Common myeloid progenitor, CD34-positive (primary cell): ENCODE data around the gene SLC29A3.

Experiments used
- CTCF ChIA-PET: fragments of 350-600 bp; sonication (Branson Sonifier 250); formaldehyde crosslinking; loops from one replicate; lab custom pipeline; 2021; ENCODE audit warnings: antibody characterized with exemption; lab: Charles Lee
- POLR2A ChIA-PET: fragments of 350-600 bp; sonication (Branson Sonifier 250); formaldehyde crosslinking; loops from one replicate; lab custom pipeline; 2021; ENCODE audit warnings: antibody characterized with exemption; lab: Charles Lee
- DNase-seq, 3 donors: peaks; one replicate each; pipeline versions ENCODE4 v3.0.0 to v3.0.0-alpha.2; 2013
- H3K27ac ChIP-seq, 2 experiments: 1 replicate in 1 of 2; 2 replicates in 1 of 2; pipeline ENCODE4 v1.7.0; 2013; ENCODE audit warnings: inconsistent platforms in 2 of 2, low read length in 2 of 2, mild to moderate bottlenecking in 2 of 2, low read depth in 1 of 2, moderate library complexity in 1 of 2; ENCODE audit not compliant: severe bottlenecking in 2 of 2, insufficient read depth in 1 of 2, poor library complexity in 1 of 2
- H3K27me3 ChIP-seq, 5 experiments: replicated peaks in 2 of 5; 1 replicate in 3 of 5; 2 replicates in 2 of 5; pipeline versions ENCODE4 v1.6.1 to v1.7.0; 2013; ENCODE audit warnings: low read length in 4 of 5, mild to moderate bottlenecking in 2 of 5, moderate library complexity in 2 of 5, inconsistent platforms in 1 of 5; ENCODE audit not compliant: insufficient read depth in 5 of 5, control insufficient read depth in 4 of 5
- H3K36me3 ChIP-seq, 4 experiments: 1 replicate in 2 of 4; 2 replicates in 2 of 4; pipeline versions ENCODE4 v1.6.1 to v1.7.0; 2013; ENCODE audit warnings: low read length in 3 of 4, control low read depth in 1 of 4, mild to moderate bottlenecking in 1 of 4; ENCODE audit not compliant: control insufficient read depth in 4 of 4, insufficient read depth in 4 of 4
- H3K4me1 ChIP-seq, 4 experiments: 1 replicate in 3 of 4; 2 replicates in 1 of 4; pipeline versions ENCODE4 v1.6.1 to v1.7.1; 2013; ENCODE audit warnings: low read length in 3 of 4, mild to moderate bottlenecking in 3 of 4, control low read depth in 1 of 4, inconsistent platforms in 1 of 4, moderate library complexity in 1 of 4; ENCODE audit not compliant: control insufficient read depth in 4 of 4, insufficient read depth in 4 of 4; ENCODE audit errors: control extremely low read depth in 1 of 4
- H3K4me3 ChIP-seq, 7 experiments: 1 replicate in 4 of 7; 2 replicates in 3 of 7; pipeline versions ENCODE4 v1.5.1 to v1.7.0; 2013; ENCODE audit warnings: mild to moderate bottlenecking in 7 of 7, low read length in 6 of 7, moderate library complexity in 6 of 7, inconsistent platforms in 2 of 7, low read depth in 2 of 7, control low read depth in 1 of 7; ENCODE audit not compliant: insufficient read depth in 4 of 7, control insufficient read depth in 1 of 7; ENCODE audit errors: extremely low read depth in 1 of 7
- H3K9me3 ChIP-seq, 5 experiments: 1 replicate in 4 of 5; 2 replicates in 1 of 5; pipeline versions ENCODE4 v1.6.1 to v1.7.1; 2013; ENCODE audit warnings: low read length in 4 of 5, mild to moderate bottlenecking in 2 of 5, inconsistent platforms in 1 of 5, low read depth in 1 of 5, moderate library complexity in 1 of 5; ENCODE audit not compliant: control insufficient read depth in 4 of 5, insufficient read depth in 2 of 5; ENCODE audit errors: control extremely low read depth in 1 of 5
- WGBS: methylation state at CpG from one replicate; pipeline ENCODE4 v1.1.5; 2013; ENCODE audit not compliant: insufficient coverage; 5-methylcytosine and 5-hydroxymethylcytosine counted together

The SLC29A3 gene

DNA sequence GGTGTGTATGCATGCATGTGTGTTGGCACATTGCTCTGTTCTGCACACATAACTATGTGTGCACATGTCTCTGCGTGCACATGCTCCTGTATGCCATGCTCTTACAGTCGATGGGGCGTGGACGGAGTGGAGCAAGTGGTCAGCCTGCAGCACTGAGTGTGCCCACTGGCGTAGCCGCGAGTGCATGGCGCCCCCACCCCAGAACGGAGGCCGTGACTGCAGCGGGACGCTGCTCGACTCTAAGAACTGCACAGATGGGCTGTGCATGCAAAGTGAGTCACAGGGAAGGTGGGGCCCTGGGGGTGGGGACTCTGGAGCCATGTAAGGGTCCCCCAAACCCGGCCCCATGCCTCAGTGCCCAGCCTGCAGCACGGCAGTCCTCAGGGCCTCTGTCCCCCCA lies 30.6 kb upstream of the SLC29A3 start:
- 94% methylated on average over 15 of the region's 15 CpGs for WGBS
- no peak overlapping the region for H3K4me3 ChIP-seq
- ChIA-PET POLR2A (no interaction called here), CTCF (interaction anchor here (0.7 to 8.4 kb wide), 5 partner anchors 15 to 386 kb away, joined by 3 to 78 read pairs (median 5); no protein-coding TSS in a partner anchor)
- H3K36me3 ChIP-seq: no peaks in the 10 kb centered on the region
- DNase-seq: no peak
- no peaks in the 10 kb centered on the region for H3K9me3 ChIP-seq
- H3K27me3 ChIP-seq: no peaks in the 10 kb centered on the region
- no peak overlapping the region for H3K27ac ChIP-seq
- peaks cover 0 to 23% (median 20%) of the 10 kb centered on the region in 4 experiments for H3K4me1 ChIP-seq

GRCh38 chr10:71289421-71290130 lies 29.5 kb upstream of the SLC29A3 start:
- POLR2A ChIA-PET: interaction anchor here (0.6 to 0.9 kb wide), 3 partner anchors 10 to 126 kb away, joined by 3 to 4 read pairs (median 3); no protein-coding TSS in a partner anchor
- H3K9me3 ChIP-seq: no peaks in the 10 kb centered on the region
- peaks cover 0 to 23% (median 20%) of the 10 kb centered on the region in 4 experiments for H3K4me1 ChIP-seq
- WGBS: 18% methylated on average over 6 of the region's 12 CpGs
- no peak overlapping the region for H3K27ac ChIP-seq
- DNase-seq: peak; percentile 81 to 95 (median 92)
- H3K27me3 ChIP-seq: no peaks in the 10 kb centered on the region
- CTCF ChIA-PET: interaction anchor here (0.6 to 2.0 kb wide), 9 partner anchors 14 to 1160 kb away, joined by 3 to 11 read pairs (median 4); no protein-coding TSS in a partner anchor
- peak overlapping the region in 2 of 7 experiments; percentile 11 to 52 for H3K4me3 ChIP-seq
- no peaks in the 10 kb centered on the region for H3K36me3 ChIP-seq

DNA sequence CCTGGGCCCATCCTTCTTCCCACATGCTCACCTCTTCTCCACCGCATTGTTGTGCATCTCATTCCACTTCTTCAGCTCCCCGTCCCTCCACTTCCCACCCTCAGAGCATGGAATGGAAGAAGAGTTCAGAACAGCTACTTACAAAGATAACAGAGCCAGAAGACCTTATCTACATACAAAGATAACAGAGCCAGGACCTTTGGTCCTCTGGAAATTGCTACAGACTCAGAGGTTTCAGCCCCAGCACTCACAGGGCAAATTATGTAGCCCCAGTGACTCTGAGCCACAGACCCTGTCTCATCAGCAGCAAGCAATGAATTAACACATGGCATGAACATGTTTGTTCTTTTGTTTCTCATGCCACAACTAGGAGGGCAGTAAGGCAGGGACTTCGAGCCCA lies 28.7 kb upstream of the SLC29A3 start:
- H3K27ac ChIP-seq: no peak overlapping the region
- POLR2A ChIA-PET: interaction anchor here (0.6 kb wide), 1 partner anchor 77 kb away, joined by 3 read pairs; no protein-coding TSS in a partner anchor
- 87% methylated on average over 3 of the region's 3 CpGs for WGBS
- H3K4me1 ChIP-seq: peaks cover 0 to 23% (median 20%) of the 10 kb centered on the region in 4 experiments
- CTCF ChIA-PET: interaction anchor here (0.7 to 2.0 kb wide), 3 partner anchors 20 to 365 kb away, joined by 4 to 11 read pairs (median 6); no protein-coding TSS in a partner anchor
- H3K9me3 ChIP-seq: no peaks in the 10 kb centered on the region
- peak overlapping the region in 2 of 7 experiments; percentile 16 to 52 for H3K4me3 ChIP-seq
- H3K36me3 ChIP-seq: no peaks in the 10 kb centered on the region
- no peaks in the 10 kb centered on the region for H3K27me3 ChIP-seq
- no peak for DNase-seq

DNA sequence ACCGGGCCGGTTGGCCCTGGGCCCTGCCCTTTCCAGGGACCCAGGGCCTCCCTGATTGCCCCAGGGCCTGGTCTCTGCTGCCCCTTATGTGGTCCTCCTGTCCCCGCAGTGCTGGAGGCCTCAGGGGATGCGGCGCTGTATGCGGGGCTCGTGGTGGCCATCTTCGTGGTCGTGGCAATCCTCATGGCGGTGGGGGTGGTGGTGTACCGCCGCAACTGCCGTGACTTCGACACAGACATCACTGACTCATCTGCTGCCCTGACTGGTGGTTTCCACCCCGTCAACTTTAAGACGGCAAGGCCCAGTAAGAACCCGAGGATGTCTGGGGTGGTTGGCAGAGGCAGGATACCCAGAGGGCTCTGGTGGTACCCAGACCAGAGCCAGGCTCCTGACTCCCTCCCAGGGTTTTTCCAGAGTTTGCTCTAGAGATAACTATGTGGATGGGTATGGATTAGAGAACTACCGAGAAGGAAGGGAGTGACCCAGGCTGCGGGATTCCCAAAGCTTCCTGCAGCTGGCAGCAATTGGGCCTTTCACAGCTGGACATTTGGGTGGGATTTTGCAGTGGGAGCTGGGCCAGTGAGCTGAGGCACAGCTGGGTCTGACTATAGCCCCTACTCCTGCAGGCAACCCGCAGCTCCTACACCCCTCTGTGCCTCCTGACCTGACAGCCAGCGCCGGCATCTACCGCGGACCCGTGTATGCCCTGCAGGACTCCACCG lies 28.1 kb upstream of the SLC29A3 start:
- peak in 2 of 3 donors; percentile 42 to 59 for DNase-seq
- Histone ChIP-seq H3K27ac (no peak overlapping the region), H3K9me3 (no peaks in the 10 kb centered on the region), H3K36me3 (no peaks in the 10 kb centered on the region), H3K4me1 (peaks cover 0 to 23% (median 20%) of the 10 kb centered on the region in 4 experiments), H3K4me3 (no peak overlapping the region), H3K27me3 (no peaks in the 10 kb centered on the region)
- ChIA-PET POLR2A (no interaction called here), CTCF (interaction anchor here (0.8 to 1.8 kb wide), 3 partner anchors 14 to 322 kb away, joined by 3 to 4 read pairs (median 3); no protein-coding TSS in a partner anchor)
- WGBS: 95% methylated on average over 25 of the region's 26 CpGs

DNA sequence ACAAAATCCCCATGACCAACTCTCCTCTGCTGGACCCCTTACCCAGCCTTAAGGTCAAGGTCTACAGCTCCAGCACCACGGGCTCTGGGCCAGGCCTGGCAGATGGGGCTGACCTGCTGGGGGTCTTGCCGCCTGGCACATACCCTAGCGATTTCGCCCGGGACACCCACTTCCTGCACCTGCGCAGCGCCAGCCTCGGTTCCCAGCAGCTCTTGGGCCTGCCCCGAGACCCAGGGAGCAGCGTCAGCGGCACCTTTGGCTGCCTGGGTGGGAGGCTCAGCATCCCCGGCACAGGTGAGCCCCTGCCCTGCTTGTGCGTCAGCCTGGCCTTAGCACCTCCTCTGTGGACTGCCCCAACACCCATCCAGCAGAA lies 27.5 kb upstream of the SLC29A3 start:
- 97% methylated on average over 13 of the region's 13 CpGs for WGBS
- no peaks in the 10 kb centered on the region for H3K9me3 ChIP-seq
- no peaks in the 10 kb centered on the region for H3K27me3 ChIP-seq
- H3K4me3 ChIP-seq: no peak overlapping the region
- H3K36me3 ChIP-seq: no peaks in the 10 kb centered on the region
- ChIA-PET POLR2A (no interaction called here), CTCF (interaction anchor here (0.8 to 2.0 kb wide), 5 partner anchors 10 to 389 kb away, joined by 3 to 6 read pairs (median 4); no protein-coding TSS in a partner anchor)
- H3K4me1 ChIP-seq: peaks cover 0 to 23% (median 20%) of the 10 kb centered on the region in 4 experiments
- no peak for DNase-seq
- no peak overlapping the region for H3K27ac ChIP-seq

- DNase-seq: no peak
- Histone ChIP-seq H3K4me3 (no peak overlapping the region), H3K27ac (no peak overlapping the region), H3K27me3 (no peaks in the 10 kb centered on the region), H3K9me3 (no peaks in the 10 kb centered on the region), H3K4me1 (peaks cover 0 to 23% (median 20%) of the 10 kb centered on the region in 4 experiments), H3K36me3 (no peaks in the 10 kb centered on the region)
- WGBS: 95% methylated on average over 7 of the region's 10 CpGs
- ChIA-PET POLR2A (no interaction called here), CTCF (interaction anchor here (1.0 to 2.0 kb wide), 5 partner anchors 9 to 390 kb away, joined by 3 to 6 read pairs (median 4); no protein-coding TSS in a partner anchor)
Measured at GRCh38 chr10:71292624-71293445, 26.2 kb upstream of the SLC29A3 start.
